Embryonic facial prominence (tissue), 1 donor: ENCODE data around the gene ELOB.
A peak's percentile ranks its signal among the peaks of the same experiment; 100 is the strongest.

Experiments
- DNase-seq: peaks from one replicate; pipeline ENCODE4 v3.0.0-alpha.2; 2016; ENCODE audit errors: extremely low spot score

The ELOB gene

GRCh38 chr16:2768403-2769089, 8.5 kb downstream of the ELOB start:
- DNase-seq, result no peak

GRCh38 chr16:2767891-2768290, 9.2 kb downstream of the ELOB start:
- no peak for DNase-seq

- no peak for DNase-seq
Measured at GRCh38 chr16:2767140-2767731, 9.8 kb downstream of the ELOB start.

- DNase-seq, result no peak
Measured at GRCh38 chr16:2766430-2767139, 10.5 kb downstream of the ELOB start.

GRCh38 chr16:2765462-2766404, 11.3 kb downstream of the ELOB start:
- no peak for DNase-seq

GRCh38 chr16:2764718-2765117, 12.4 kb downstream of the ELOB start:
- DNase-seq, result no peak

GRCh38 chr16:2763173-2763572, 13.9 kb downstream of the ELOB start:
- no peak for DNase-seq

- peak; percentile 12 for DNase-seq
Measured at GRCh38 chr16:2762711-2763110, 14.4 kb downstream of the ELOB start.

GRCh38 chr16:2761886-2762583, 15.0 kb downstream of the ELOB start:
- DNase-seq, result no peak

- DNase-seq, result no peak
Measured at GRCh38 chr16:2761472-2761871, 15.6 kb downstream of the ELOB start.

GRCh38 chr16:2757344-2757743, 19.7 kb downstream of the ELOB start:
- DNase-seq, result no peak

- DNase-seq, result no peak
Measured at GRCh38 chr16:2756288-2757015, 20.6 kb downstream of the ELOB start.

- no peak for DNase-seq
Measured at GRCh38 chr16:2755158-2755557, 21.9 kb downstream of the ELOB start.

GRCh38 chr16:2753733-2754020, 23.4 kb downstream of the ELOB start:
- DNase-seq, result no peak

GRCh38 chr16:2752850-2753732, 24.0 kb downstream of the ELOB start:
- peak; percentile 58 for DNase-seq

- peak; percentile 91 for DNase-seq
Measured at GRCh38 chr16:2752035-2752849, 24.8 kb downstream of the ELOB start, which contains the start of gene SRRM2. SRRM2 (plus strand) TSS chr16:2752638; CDS start chr16:2756365, 3,727 bp downstream.

GRCh38 chr16:2751577-2752034, 25.5 kb downstream of the ELOB start:
- DNase-seq, result peak; percentile 20

- DNase-seq, result no peak
Measured at GRCh38 chr16:2749936-2750335, 27.1 kb downstream of the ELOB start.

GRCh38 chr16:2749476-2749875, 27.6 kb downstream of the ELOB start:
- DNase-seq, result no peak
